OCI-LY1 (cell line): Measurements from ENCODE around the gene ADGRG4.

ENCODE experiments used
- H2AFZ ChIP-seq: fragments of 200-600 bp; sonication (generic), shearing (Covaris generic); 2 replicates; pipeline ENCODE4 v1.6.0; 2014; ENCODE audit warnings: antibody characterized with exemption, mild to moderate bottlenecking, low read length
- H3F3A ChIP-seq: fragments of 200-600 bp; sonication (generic), shearing (Covaris generic); 2 replicates; pipeline ENCODE4 v1.6.0; 2014; ENCODE audit warnings: mild to moderate bottlenecking, antibody characterized with exemption, low read length, moderate library complexity; ENCODE audit not compliant: insufficient read depth
- H3K27ac ChIP-seq: fragments of 200-600 bp; sonication (generic); 2 replicates; pipeline ENCODE4 v1.5.1; 2014; ENCODE audit warnings: low read length, mixed run types, mild to moderate bottlenecking, low read depth; ENCODE audit not compliant: poor library complexity, severe bottlenecking
- H3K27me3 ChIP-seq: fragments of 200-600 bp; sonication (generic); 2 replicates; pipeline ENCODE4 v1.6.0; 2014; ENCODE audit warnings: antibody characterized with exemption, mild to moderate bottlenecking, low read length, moderate library complexity; ENCODE audit not compliant: insufficient read depth
- H3K36me3 ChIP-seq: fragments of 200-600 bp; sonication (generic); 2 replicates; pipeline ENCODE4 v1.6.1; 2014; ENCODE audit warnings: mild to moderate bottlenecking, antibody characterized with exemption, low read length, moderate library complexity, mixed read lengths; ENCODE audit not compliant: insufficient read depth
- H3K4me1 ChIP-seq: fragments of 200-600 bp; sonication (generic); 2 replicates; pipeline ENCODE4 v1.5.1; 2014; ENCODE audit warnings: mild to moderate bottlenecking, low read length, moderate library complexity; ENCODE audit not compliant: insufficient read depth, severe bottlenecking
- H3K4me2 ChIP-seq: fragments of 200-600 bp; sonication (generic), shearing (Covaris generic); 2 replicates; pipeline ENCODE4 v1.6.1; 2014; ENCODE audit warnings: low read length
- H3K4me3 ChIP-seq: fragments of 200-600 bp; sonication (generic); 2 replicates; pipeline ENCODE4 v1.5.1; 2014; ENCODE audit warnings: low read length, low read depth, mild to moderate bottlenecking, mixed read lengths; ENCODE audit not compliant: poor library complexity, severe bottlenecking
- H3K79me2 ChIP-seq: fragments of 200-600 bp; shearing (Covaris generic); 2 replicates; pipeline ENCODE4 v1.6.1; 2016; ENCODE audit warnings: mixed run types, low read length, mixed read lengths; ENCODE audit not compliant: insufficient read depth
- H3K9ac ChIP-seq: fragments of 200-600 bp; sonication (generic), shearing (Covaris generic); 2 replicates; pipeline ENCODE4 v1.6.1; 2014; ENCODE audit warnings: mild to moderate bottlenecking, low read length, mixed read lengths
- H3K9me2 ChIP-seq: fragments of 200-600 bp; sonication (generic), shearing (Covaris generic); 2 replicates; pipeline ENCODE4 v1.6.1; 2014; ENCODE audit warnings: low read depth, mild to moderate bottlenecking, low read length, mixed read lengths
- H3K9me3 ChIP-seq: fragments of 200-600 bp; shearing (Covaris generic); 2 replicates; pipeline ENCODE4 v1.6.1; 2014; ENCODE audit warnings: low read length, mixed read lengths
- H4K20me1 ChIP-seq: fragments of 200-600 bp; sonication (generic), shearing (Covaris generic); 2 replicates; pipeline ENCODE4 v1.6.0; 2016; ENCODE audit warnings: mild to moderate bottlenecking, low read length; ENCODE audit not compliant: insufficient read depth
- CTCF ChIP-seq: fragments of 200-600 bp; sonication (generic), shearing (Covaris generic); IDR thresholded peaks from 2 replicates; pipeline ENCODE4 v1.5.1; 2017; ENCODE audit warnings: mild to moderate bottlenecking, antibody characterized with exemption, low read length, moderate library complexity, mixed read lengths
- EZH2 ChIP-seq: fragments of 200-600 bp; sonication (generic), shearing (Covaris generic); IDR thresholded peaks from 2 replicates; pipeline ENCODE4 v1.8.0; 2017; ENCODE audit warnings: borderline replicate concordance, mixed run types, mild to moderate bottlenecking, antibody characterized with exemption, low read length, moderate library complexity, mixed read lengths

The ADGRG4 gene

GRCh38 chrX:136260776-136261175 lies 40.0 kb upstream of the ADGRG4 start:
- Histone ChIP-seq H2AFZ (no peak overlapping the region), H4K20me1 (no peaks in the 10 kb centered on the region), H3K27ac (no peak overlapping the region), H3K36me3 (no peaks in the 10 kb centered on the region), H3K4me1 (no peaks in the 10 kb centered on the region), H3K4me3 (no peak overlapping the region), H3K4me2 (no peak overlapping the region), H3K9me2 (no peaks in the 10 kb centered on the region), H3F3A (no peaks in the 10 kb centered on the region), H3K9ac (no peak overlapping the region), H3K27me3 (no peaks in the 10 kb centered on the region), H3K79me2 (no peaks in the 10 kb centered on the region), H3K9me3 (no peaks in the 10 kb centered on the region)
- TF ChIP-seq CTCF (no peak), EZH2 (no peak)

DNA sequence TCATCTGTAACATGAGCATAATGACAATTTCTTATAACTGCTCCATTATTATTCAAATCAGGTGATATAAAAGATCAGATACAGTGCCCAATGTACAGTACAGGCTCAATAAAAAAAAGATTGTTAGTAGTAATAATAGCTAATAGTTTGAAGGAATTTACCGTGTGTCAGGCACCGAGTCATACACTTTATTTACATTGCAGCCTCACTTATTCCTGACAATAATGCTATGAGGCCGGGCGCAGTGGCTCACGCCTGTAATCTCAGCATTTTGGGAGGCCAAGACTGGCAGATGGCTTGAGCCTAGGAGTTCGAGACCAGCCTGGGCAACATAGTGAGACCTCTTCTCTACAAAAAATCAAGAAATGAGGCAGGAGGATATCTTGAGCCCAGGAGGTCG lies 39.4 kb upstream of the ADGRG4 start:
- Histone ChIP-seq H3K4me2 (no peak overlapping the region), H3K27me3 (no peaks in the 10 kb centered on the region), H3K4me1 (no peaks in the 10 kb centered on the region), H2AFZ (no peak overlapping the region), H3K9me3 (no peaks in the 10 kb centered on the region), H4K20me1 (no peaks in the 10 kb centered on the region), H3K4me3 (no peak overlapping the region), H3F3A (no peaks in the 10 kb centered on the region), H3K36me3 (no peaks in the 10 kb centered on the region), H3K9ac (no peak overlapping the region), H3K27ac (no peak overlapping the region), H3K79me2 (no peaks in the 10 kb centered on the region), H3K9me2 (no peaks in the 10 kb centered on the region)
- TF ChIP-seq CTCF (no peak), EZH2 (no peak)

DNA sequence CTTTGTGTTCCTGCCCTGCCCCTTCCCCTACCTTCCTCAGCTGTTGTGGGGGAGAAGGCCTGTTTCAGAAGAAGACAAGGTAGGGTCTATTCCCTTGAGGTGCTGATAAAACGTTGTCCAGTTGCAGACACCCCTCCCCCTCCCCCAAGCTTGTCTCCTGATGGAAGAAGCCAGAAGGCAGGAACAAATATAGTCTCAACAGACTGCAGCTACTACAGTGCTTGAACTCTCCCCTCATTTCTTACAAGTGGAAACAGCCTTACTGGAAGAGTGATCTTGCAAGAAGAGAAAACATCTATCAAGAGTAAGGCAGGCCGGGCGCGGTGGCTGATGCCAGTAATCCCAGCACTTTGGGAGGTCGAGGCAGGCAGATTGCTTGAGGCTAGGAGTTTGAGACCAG lies 38.5 kb upstream of the ADGRG4 start:
- H3K9me2 ChIP-seq: no peaks in the 10 kb centered on the region
- H3K27ac ChIP-seq: no peak overlapping the region
- H3K36me3 ChIP-seq: no peaks in the 10 kb centered on the region
- no peaks in the 10 kb centered on the region for H3K4me1 ChIP-seq
- H4K20me1 ChIP-seq: no peaks in the 10 kb centered on the region
- H2AFZ ChIP-seq: no peak overlapping the region
- H3K4me3 ChIP-seq: no peak overlapping the region
- H3K9me3 ChIP-seq: no peaks in the 10 kb centered on the region
- TF ChIP-seq EZH2: no peak
- TF ChIP-seq CTCF: no peak
- H3K79me2 ChIP-seq: no peaks in the 10 kb centered on the region
- H3K27me3 ChIP-seq: no peaks in the 10 kb centered on the region
- no peaks in the 10 kb centered on the region for H3F3A ChIP-seq
- H3K9ac ChIP-seq: no peak overlapping the region
- no peak overlapping the region for H3K4me2 ChIP-seq
